HG03135 (cell line): ENCODE results near the gene MIA3.
"Not testable (repeated sequence)": the region's sequence is repeated elsewhere in the genome, so short reads cannot be mapped to it uniquely, and the experiment has no call there.

Experiments used
- ATAC-seq: cut with Tn5 transposase; IDR thresholded peaks from one replicate; pipeline ENCODE4 v1.9.1; 2021; ENCODE audit warnings: mild to moderate bottlenecking, moderate library complexity; ENCODE audit not compliant: unreplicated experiment

The MIA3 gene

GRCh38 chr1:222618001-222618879, at the start of gene MIA3:
Gene MIA3, plus strand, starts transcription at chr1:222618097. Its CDS starts 14 bp downstream, at chr1:222618111.
- peak; percentile 54 for ATAC-seq

GRCh38 chr1:222570837-222571236, 47.1 kb upstream of the MIA3 start:
- ATAC-seq: no peak

GRCh38 chr1:222579316-222579715, 38.6 kb upstream of the MIA3 start:
- no peak for ATAC-seq

- no peak for ATAC-seq
These were observed 35.7 kb upstream of the MIA3 start for GRCh38 chr1:222582099-222582774.

GRCh38 chr1:222583079-222583478, 34.8 kb upstream of the MIA3 start:
- peak; percentile 77 for ATAC-seq

- ATAC-seq: no peak
These were observed 31.1 kb upstream of the MIA3 start for GRCh38 chr1:222586842-222587241.

GRCh38 chr1:222588135-222588534, 29.8 kb upstream of the MIA3 start:
- ATAC-seq: no peak

- ATAC-seq: peak; percentile 99
These were observed 28.2 kb upstream of the MIA3 start, which contains the start of gene TAF1A for GRCh38 chr1:222589462-222590302. Gene TAF1A, minus strand, starts transcription at chr1:222589933.

- ATAC-seq: no peak
These were observed 25.7 kb upstream of the MIA3 start for GRCh38 chr1:222592171-222592570.

- ATAC-seq: no peak
These were observed 23.1 kb upstream of the MIA3 start for GRCh38 chr1:222594789-222595188.

GRCh38 chr1:222596696-222597095, 21.2 kb upstream of the MIA3 start:
- ATAC-seq: no peak

GRCh38 chr1:222600281-222600680, 17.6 kb upstream of the MIA3 start:
- ATAC-seq: no peak

- no peak for ATAC-seq
These were observed 16.6 kb upstream of the MIA3 start for GRCh38 chr1:222601257-222601656.

GRCh38 chr1:222606757-222607156, 11.1 kb upstream of the MIA3 start:
- ATAC-seq: no peak

GRCh38 chr1:222609111-222609510, 8.8 kb upstream of the MIA3 start:
- not testable (repeated sequence) for ATAC-seq

GRCh38 chr1:222610728-222611127, 7.2 kb upstream of the MIA3 start:
- no peak for ATAC-seq

GRCh38 chr1:222613627-222614026, 4.3 kb upstream of the MIA3 start:
- ATAC-seq: no peak

GRCh38 chr1:222616525-222616924, 1.4 kb upstream of the MIA3 start:
- ATAC-seq: no peak

GRCh38 chr1:222617367-222617951, 438 bp upstream of the MIA3 start:
- peak; percentile 82 for ATAC-seq

- no peak for ATAC-seq
These were observed 1.1 kb downstream of the MIA3 start for GRCh38 chr1:222618880-222619596.
